Mesothelial cell of epicardium (in vitro differentiated cells): Measurements from ENCODE around the gene UBE2Q1. TPM values are rescaled to one million over a fixed set of nuclear protein-coding genes. Genes with fewer than 3 reads are reported as not detected.

Experiments
- DNase-seq, 2 experiments: peaks; one replicate each; pipeline ENCODE4 v3.0.0; 2021; ENCODE audit warnings: low spot score in 2 of 2; ENCODE audit not compliant: unreplicated experiment in 2 of 2
- H3K27ac Mint-ChIP-seq: 2 replicates; pipeline ENCODE4 v1.8.0; 2021; ENCODE audit warnings: mixed read lengths
- H3K27me3 Mint-ChIP-seq: 2 replicates; pipeline ENCODE4 v1.8.0; 2021; ENCODE audit warnings: low read depth, mixed read lengths
- H3K36me3 Mint-ChIP-seq: 2 replicates; pipeline ENCODE4 v1.8.0; 2021; ENCODE audit warnings: mixed read lengths
- H3K4me1 Mint-ChIP-seq: 2 replicates; pipeline ENCODE4 v1.8.0; 2021; ENCODE audit warnings: mixed read lengths
- H3K4me3 Mint-ChIP-seq: 2 replicates; pipeline ENCODE4 v1.8.0; 2021; ENCODE audit warnings: mild to moderate bottlenecking, moderate library complexity, mixed read lengths
- H3K9me3 Mint-ChIP-seq: 2 replicates; pipeline ENCODE4 v1.8.0; 2021; ENCODE audit warnings: mixed read lengths
- total RNA-seq: library from RNA; stranded (reverse); gene quantifications from 3 replicates; pipeline ENCODE4 v1.2.1, GENCODE V29; 2021
- TF ChIP-seq, protein P1 (sequence below): fragments of 200-600 bp; sonication (generic); IDR thresholded peaks from one replicate; pipeline ENCODE4 v1.5.0; 2021; ENCODE audit warnings: antibody characterized with exemption; ENCODE audit not compliant: unreplicated experiment

Gene UBE2Q1
- total RNA-seq, 1 donor from 2014 or later: 60.1 TPM

- Mint-ChIP-seq H3K9me3 (no peaks in the 10 kb centered on the region), H3K36me3 (peaks cover 36% of the 10 kb centered on the region), H3K27me3 (no peaks in the 10 kb centered on the region), H3K4me1 (peaks cover 26% of the 10 kb centered on the region), H3K27ac (peak overlapping the region; percentile 14), H3K4me3 (no peak overlapping the region)
- TF ChIP-seq, protein P1, sequence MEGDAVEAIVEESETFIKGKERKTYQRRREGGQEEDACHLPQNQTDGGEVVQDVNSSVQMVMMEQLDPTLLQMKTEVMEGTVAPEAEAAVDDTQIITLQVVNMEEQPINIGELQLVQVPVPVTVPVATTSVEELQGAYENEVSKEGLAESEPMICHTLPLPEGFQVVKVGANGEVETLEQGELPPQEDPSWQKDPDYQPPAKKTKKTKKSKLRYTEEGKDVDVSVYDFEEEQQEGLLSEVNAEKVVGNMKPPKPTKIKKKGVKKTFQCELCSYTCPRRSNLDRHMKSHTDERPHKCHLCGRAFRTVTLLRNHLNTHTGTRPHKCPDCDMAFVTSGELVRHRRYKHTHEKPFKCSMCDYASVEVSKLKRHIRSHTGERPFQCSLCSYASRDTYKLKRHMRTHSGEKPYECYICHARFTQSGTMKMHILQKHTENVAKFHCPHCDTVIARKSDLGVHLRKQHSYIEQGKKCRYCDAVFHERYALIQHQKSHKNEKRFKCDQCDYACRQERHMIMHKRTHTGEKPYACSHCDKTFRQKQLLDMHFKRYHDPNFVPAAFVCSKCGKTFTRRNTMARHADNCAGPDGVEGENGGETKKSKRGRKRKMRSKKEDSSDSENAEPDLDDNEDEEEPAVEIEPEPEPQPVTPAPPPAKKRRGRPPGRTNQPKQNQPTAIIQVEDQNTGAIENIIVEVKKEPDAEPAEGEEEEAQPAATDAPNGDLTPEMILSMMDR: no peak
- DNase-seq: no peak
Measured at GRCh38 chr1:154550070-154550469, 8.4 kb downstream of the UBE2Q1 start.

GRCh38 chr1:154549202-154549770, 9.2 kb downstream of the UBE2Q1 start:
- Mint-ChIP-seq H3K36me3 (peaks cover 32% of the 10 kb centered on the region), H3K27me3 (peaks cover 4% of the 10 kb centered on the region), H3K4me3 (no peak overlapping the region), H3K9me3 (no peaks in the 10 kb centered on the region), H3K4me1 (peaks cover 26% of the 10 kb centered on the region), H3K27ac (no peak overlapping the region)
- TF ChIP-seq, protein P1: no peak
- no peak for DNase-seq

GRCh38 chr1:154548028-154548427, 10.4 kb downstream of the UBE2Q1 start:
- H3K9me3 Mint-ChIP-seq: no peaks in the 10 kb centered on the region
- TF ChIP-seq, protein P1: no peak
- no peak for DNase-seq
- H3K27ac Mint-ChIP-seq: peak overlapping the region; percentile 71
- H3K36me3 Mint-ChIP-seq: peaks cover 23% of the 10 kb centered on the region
- H3K27me3 Mint-ChIP-seq: peaks cover 13% of the 10 kb centered on the region
- no peak overlapping the region for H3K4me3 Mint-ChIP-seq
- H3K4me1 Mint-ChIP-seq: peaks cover 26% of the 10 kb centered on the region

GRCh38 chr1:154547105-154547732, 11.2 kb downstream of the UBE2Q1 start:
- no peak for DNase-seq
- TF ChIP-seq, protein P1: no peak
- peaks cover 26% of the 10 kb centered on the region for H3K4me1 Mint-ChIP-seq
- H3K27ac Mint-ChIP-seq: peak overlapping the region; percentile 71
- no peak overlapping the region for H3K4me3 Mint-ChIP-seq
- H3K9me3 Mint-ChIP-seq: no peaks in the 10 kb centered on the region
- peaks cover 16% of the 10 kb centered on the region for H3K27me3 Mint-ChIP-seq
- H3K36me3 Mint-ChIP-seq: peaks cover 20% of the 10 kb centered on the region

- Mint-ChIP-seq H3K4me3 (no peak overlapping the region), H3K27ac (peak overlapping the region; percentile 45), H3K9me3 (no peaks in the 10 kb centered on the region), H3K4me1 (peaks cover 26% of the 10 kb centered on the region), H3K36me3 (peaks cover 17% of the 10 kb centered on the region), H3K27me3 (peaks cover 24% of the 10 kb centered on the region)
- DNase-seq: peak in 1 of 2 experiments; percentile 47
- TF ChIP-seq, protein P1: peak; percentile 52
Measured at GRCh38 chr1:154546264-154547063, 12.0 kb downstream of the UBE2Q1 start.
